K562 treated with DMSO at 1 percent for 48 hours (cell line): Measurements from ENCODE around the gene CUEDC1. TPM values are rescaled to one million over a fixed set of nuclear protein-coding genes. Genes with fewer than 3 reads are reported as not detected.

Experiments used
- total RNA-seq: library from RNA; unstranded; fragments of 300-600 nt; gene quantifications from 2 replicates; pipeline ENCODE4 v1.2.3, GENCODE V29; 2022; ENCODE audit warnings: low replicate concordance; ENCODE audit errors: extremely low read depth

Gene CUEDC1, protein sequence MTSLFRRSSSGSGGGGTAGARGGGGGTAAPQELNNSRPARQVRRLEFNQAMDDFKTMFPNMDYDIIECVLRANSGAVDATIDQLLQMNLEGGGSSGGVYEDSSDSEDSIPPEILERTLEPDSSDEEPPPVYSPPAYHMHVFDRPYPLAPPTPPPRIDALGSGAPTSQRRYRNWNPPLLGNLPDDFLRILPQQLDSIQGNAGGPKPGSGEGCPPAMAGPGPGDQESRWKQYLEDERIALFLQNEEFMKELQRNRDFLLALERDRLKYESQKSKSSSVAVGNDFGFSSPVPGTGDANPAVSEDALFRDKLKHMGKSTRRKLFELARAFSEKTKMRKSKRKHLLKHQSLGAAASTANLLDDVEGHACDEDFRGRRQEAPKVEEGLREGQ
- total RNA-seq = not detected in 2 replicates

DNA sequence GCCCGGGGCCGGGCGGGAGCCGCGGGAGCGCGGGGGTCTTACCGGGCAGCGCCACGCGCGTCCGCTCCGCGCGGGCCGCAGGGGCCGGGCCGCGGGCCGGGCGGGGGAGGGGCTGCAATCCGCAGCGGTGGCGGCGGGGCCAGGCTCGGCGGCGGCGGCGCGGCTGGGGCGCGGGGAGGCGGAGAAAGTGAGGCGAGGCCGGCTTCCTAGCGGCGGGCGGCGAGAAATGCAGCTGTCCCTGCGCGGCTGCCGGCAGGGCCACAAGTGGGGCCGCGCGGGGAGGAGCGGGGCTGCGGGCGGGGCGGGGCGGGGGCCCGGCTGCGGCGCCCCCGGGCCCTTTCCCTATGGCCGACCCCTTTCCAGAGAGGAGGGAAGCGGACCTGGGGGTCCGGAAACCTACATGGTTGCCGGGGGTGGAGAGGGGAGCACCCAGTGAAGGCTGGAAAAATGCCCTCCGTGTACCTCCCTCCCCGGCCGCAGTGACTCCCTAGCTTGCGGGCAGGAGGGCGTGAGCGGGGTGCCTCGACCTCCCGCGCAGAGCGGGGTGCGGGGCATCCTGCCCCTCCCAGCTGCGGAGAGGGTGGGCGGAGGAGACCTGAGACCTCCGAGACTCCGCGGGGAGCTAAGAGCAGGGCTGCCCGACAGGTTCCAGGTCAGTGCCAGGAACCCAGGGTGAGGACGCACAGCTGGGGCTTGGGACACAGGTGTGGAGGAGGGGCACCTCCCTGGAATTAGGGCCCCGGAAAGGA is at the start of gene CUEDC1:
Gene CUEDC1 (minus strand): TSS at position 230 of the 749 bp plus-strand sequence. CDS start 69,848 bp downstream, outside the sequence.

DNA sequence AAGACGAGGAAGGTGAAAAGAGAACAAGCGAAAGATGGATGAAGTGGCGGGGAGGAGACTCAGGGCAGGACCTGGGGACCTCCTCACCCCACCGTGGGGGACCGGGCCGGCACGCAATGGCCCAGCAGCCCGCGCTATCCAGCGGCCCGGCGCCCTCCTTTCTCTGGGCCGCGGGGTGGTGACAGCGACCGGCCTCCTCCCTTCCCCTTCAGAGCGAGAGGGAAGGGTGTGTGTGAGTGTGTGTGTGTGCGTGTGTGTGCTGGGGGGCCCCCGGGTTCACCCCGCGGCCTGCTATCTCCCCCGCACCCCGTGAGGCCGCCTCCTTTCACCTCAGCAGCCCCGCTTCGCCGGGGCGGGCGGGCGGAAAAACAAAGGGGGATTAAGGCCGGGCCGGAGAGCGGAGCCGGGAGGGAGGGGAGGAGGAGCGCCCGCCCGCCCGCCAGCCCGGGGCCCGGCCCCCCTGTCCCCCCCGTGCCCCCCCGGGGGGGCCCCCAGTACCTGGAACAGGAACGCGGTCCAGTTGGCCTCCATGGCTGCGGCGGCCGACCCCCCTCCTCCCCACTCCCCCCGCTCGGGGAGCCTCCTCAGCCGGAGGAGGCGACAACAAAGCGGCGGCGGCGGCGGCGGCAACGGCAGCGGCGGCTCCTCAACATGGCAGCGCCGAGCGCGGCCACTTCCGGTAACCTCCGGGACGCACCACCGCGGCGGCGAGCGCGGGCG is 32.5 kb upstream of the CUEDC1 start, which contains the start of gene VEZF1:
Gene VEZF1 (minus strand): TSS at position 674 of the 720 bp plus-strand sequence. CDS start 143 bp downstream, at position 531.

DNA sequence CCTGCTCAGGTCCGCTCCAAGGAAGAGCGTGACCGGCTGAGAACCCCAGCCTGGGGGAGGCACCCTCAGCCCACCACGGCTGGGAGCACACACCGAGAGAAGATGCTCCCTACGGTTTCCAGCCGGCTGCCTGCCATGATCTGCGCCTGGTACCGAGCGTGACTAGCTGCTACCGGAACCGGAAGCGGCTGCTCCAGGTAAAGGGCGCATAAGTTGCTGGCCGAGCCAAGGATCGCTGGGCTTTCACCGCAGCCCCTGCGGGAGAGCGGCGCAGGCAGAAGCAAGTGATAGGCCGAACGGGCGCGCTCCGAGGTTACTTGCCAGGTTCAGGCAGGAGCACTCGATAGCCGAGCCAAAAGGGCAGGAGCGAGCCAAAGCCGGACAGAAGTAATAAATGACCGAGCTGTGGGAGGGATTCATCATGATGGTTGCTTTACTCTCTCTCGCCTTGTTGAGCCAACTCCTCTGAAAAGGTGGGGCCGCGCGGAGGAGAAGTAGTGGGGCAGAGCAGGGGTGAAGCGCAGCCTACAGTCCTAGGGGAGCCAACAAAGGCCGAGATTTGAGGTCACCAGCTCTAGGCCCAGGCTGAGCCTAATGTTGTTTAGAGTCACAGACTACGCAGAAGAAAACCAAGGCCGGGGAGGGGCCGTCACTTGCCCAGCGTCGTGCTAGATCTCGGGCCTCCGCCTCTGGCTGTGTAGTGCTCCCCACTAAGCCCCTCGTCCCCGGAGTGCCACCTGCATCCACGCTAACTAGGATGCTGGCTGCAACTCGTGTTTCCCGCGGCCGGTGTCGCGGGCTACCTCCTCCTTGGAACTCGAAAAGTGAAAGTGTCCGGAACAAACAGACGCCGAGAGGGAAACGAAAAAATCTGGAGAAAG is 105.1 kb downstream of the CUEDC1 start, which contains the start of gene MRPS23:
Gene MRPS23 (minus strand): TSS at position 171 of the 881 bp plus-strand sequence. CDS start 34 bp downstream, at position 137.

Other genes starting within 250 kb of the CUEDC1 start
- not detected in 2 replicates for gene CCDC182, start 210.1 kb downstream of the CUEDC1 start, total RNA-seq
- not detected in 2 replicates for gene MRPS23, start 105.4 kb downstream of the CUEDC1 start, total RNA-seq
- not detected in 2 replicates for gene VEZF1, start 32.8 kb upstream of the CUEDC1 start, total RNA-seq
- gene SRSF1, start 51.8 kb upstream of the CUEDC1 start, total RNA-seq = not detected in 2 replicates
- not detected in 2 replicates for gene DYNLL2, start 128.0 kb upstream of the CUEDC1 start, total RNA-seq
- gene OR4D1, start 193.0 kb upstream of the CUEDC1 start, total RNA-seq = not detected in 2 replicates
- not detected in 2 replicates for gene OR4D2, start 211.6 kb upstream of the CUEDC1 start, total RNA-seq
- not detected in 2 replicates for gene EPX, start 237.3 kb upstream of the CUEDC1 start, total RNA-seq